Mucosa of stomach (tissue), 1 donor: Measurements from ENCODE around the gene TRNP1.
"Not testable (repeated sequence)": the region's sequence is repeated elsewhere in the genome, so short reads cannot be mapped to it uniquely, and the experiment has no call there.

ENCODE experiments used
- H3K27me3 ChIP-seq: one replicate; pipeline ENCODE4 v1.7.0; 2013; ENCODE audit warnings: mild to moderate bottlenecking, low read length; ENCODE audit not compliant: control insufficient read depth, insufficient read depth
- H3K36me3 ChIP-seq: one replicate; pipeline ENCODE4 v1.7.0; 2013; ENCODE audit warnings: low read length; ENCODE audit not compliant: control insufficient read depth, insufficient read depth
- H3K4me1 ChIP-seq: one replicate; pipeline ENCODE4 v1.7.0; 2013; ENCODE audit warnings: mild to moderate bottlenecking, low read length; ENCODE audit not compliant: control insufficient read depth, insufficient read depth
- H3K4me3 ChIP-seq: one replicate; pipeline ENCODE4 v1.7.0; 2013; ENCODE audit warnings: low read length
- H3K9ac ChIP-seq: one replicate; pipeline ENCODE4 v1.7.0; 2013; ENCODE audit warnings: mild to moderate bottlenecking, low read length, moderate library complexity
- H3K9me3 ChIP-seq: one replicate; pipeline ENCODE4 v1.7.0; 2013; ENCODE audit warnings: mild to moderate bottlenecking, low read length, moderate library complexity; ENCODE audit not compliant: control insufficient read depth
- donor health status: Pancreatic carcinoma.

The TRNP1 gene, protein sequence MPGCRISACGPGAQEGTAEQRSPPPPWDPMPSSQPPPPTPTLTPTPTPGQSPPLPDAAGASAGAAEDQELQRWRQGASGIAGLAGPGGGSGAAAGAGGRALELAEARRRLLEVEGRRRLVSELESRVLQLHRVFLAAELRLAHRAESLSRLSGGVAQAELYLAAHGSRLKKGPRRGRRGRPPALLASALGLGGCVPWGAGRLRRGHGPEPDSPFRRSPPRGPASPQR

DNA sequence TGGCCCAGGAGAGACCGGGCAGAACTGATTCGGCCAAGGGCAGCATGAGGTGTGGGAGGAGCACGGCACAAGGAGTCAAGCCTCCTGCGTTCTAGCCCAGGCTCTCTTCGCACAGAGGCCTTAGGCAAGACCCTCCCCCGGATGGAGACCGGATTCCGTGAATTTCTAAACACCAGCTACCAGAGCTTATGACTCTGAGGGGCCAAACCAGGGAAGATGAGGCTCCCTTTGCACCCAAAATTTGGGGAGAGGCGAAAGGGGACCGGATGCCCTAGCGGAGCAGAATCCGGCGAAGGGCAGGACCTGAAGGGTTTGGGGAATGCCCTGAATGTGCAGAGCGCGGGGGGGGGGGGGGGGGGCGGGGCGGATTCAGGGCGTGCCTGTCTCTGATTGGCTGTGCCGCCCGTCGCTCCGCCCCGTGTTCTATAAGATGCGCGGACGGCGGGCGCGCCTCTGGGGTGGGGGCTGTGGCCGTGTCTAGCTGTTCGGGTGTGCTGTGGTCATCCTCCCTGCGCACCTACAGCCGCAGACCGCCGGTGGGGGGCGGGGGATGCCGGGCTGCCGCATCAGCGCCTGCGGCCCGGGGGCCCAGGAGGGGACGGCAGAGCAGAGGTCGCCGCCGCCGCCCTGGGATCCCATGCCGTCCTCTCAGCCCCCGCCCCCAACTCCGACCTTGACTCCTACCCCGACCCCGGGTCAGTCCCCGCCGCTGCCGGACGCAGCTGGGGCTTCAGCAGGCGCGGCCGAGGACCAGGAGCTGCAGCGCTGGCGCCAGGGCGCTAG lies at the start of gene TRNP1:
Gene TRNP1 (plus strand): TSS at position 456 of the 783 bp plus-strand sequence. CDS start 95 bp downstream, at position 551.
- no peaks in the 10 kb centered on the region for H3K9me3 ChIP-seq
- H3K27me3 ChIP-seq, result no peaks in the 10 kb centered on the region
- peaks cover 45% of the 10 kb centered on the region for H3K4me1 ChIP-seq
- peak within 1 kb of the TSS; percentile 87 for H3K9ac ChIP-seq
- H3K4me3 ChIP-seq, result peak within 1 kb of the TSS; percentile 50
- peaks cover 19% of the 10 kb centered on the region for H3K36me3 ChIP-seq

DNA sequence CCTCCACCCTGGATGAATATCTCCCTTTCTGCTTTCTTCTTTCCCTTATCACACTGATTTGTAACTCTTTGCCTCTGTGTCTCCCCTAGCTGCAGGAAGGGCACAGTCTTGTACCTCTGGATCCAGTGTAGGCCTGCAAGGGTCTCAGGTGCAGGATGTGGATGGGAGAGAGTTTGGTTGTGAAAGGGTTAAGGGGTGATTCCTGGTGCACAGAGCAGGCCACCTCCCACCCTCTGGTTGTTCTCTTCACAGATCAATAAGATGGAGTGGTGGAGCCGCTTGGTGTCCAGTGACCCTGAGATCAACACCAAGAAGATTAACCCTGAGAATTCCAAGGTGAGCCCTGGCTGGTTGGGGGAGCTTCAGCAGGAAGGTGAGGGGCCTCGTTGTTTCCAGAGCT lies 48.4 kb upstream of the TRNP1 start:
- no peak overlapping the region for H3K4me3 ChIP-seq
- no peaks in the 10 kb centered on the region for H3K9me3 ChIP-seq
- H3K4me1 ChIP-seq, result peaks cover 2% of the 10 kb centered on the region
- H3K36me3 ChIP-seq, result peaks cover 15% of the 10 kb centered on the region
- H3K9ac ChIP-seq, result no peak overlapping the region
- no peaks in the 10 kb centered on the region for H3K27me3 ChIP-seq

DNA sequence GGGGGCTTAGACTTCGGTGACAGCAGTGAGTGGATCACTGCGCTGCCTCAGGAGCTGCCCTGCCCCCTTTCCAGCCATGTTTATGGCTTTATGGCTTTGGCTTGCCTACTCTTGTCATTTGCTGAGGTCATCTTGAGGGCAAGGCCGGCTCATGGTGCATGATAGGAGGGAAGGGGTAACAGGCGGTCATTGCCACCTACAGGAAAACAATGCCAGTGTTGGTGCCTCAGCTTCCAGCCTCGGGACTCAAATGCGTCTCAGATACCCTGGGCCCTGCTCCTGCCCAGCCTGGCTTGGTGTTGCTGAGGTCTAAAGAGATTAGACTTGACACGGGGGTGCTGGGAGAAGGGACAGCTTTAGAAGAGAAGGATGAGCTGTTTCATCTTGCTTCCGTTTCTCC lies 47.8 kb upstream of the TRNP1 start:
- Histone ChIP-seq H3K4me1 (peaks cover 8% of the 10 kb centered on the region), H3K4me3 (no peak overlapping the region), H3K9ac (no peak overlapping the region), H3K27me3 (no peaks in the 10 kb centered on the region), H3K36me3 (peaks cover 15% of the 10 kb centered on the region), H3K9me3 (no peaks in the 10 kb centered on the region)

DNA sequence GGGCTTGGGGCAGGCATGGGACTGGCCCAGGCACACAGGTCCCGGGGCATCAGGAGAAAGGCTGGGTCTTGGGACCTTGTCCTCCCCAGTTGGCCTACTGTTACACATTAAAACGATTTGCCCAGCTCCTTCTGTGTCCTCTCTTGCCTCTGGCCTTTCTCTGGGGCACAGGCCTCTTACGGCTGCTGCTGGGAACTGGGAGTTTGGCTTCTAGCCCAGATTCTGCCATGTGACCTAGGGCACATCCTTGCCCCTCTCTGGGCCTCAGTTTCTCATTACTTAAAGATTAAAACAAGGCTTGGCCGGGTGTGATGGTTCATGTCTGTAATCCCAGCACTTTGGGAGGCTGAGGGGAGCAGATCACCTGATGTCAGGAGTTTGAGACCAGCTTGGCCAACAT lies 47.2 kb upstream of the TRNP1 start:
- no peak overlapping the region for H3K4me3 ChIP-seq
- H3K4me1 ChIP-seq, result peaks cover 12% of the 10 kb centered on the region
- H3K36me3 ChIP-seq, result peaks cover 15% of the 10 kb centered on the region
- H3K9ac ChIP-seq, result no peak overlapping the region
- H3K27me3 ChIP-seq, result no peaks in the 10 kb centered on the region
- H3K9me3 ChIP-seq, result no peaks in the 10 kb centered on the region

DNA sequence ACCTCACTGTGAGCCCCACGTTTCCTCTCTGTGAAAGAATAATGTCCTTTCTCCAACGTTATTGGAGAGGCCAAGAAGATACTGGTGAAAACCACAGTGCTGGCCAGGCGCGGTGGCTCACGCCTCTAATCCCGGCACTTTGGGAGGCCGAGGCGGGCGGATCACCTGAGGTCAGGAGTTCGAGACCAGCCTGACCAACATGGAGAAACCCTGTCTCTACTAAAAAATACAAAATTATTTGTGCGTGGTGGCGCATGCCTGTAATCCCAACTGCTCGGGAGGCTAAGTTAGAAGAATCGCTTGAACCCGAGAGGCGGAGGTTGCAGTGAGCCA lies 44.8 kb upstream of the TRNP1 start:
- peaks cover 17% of the 10 kb centered on the region for H3K4me1 ChIP-seq
- H3K4me3 ChIP-seq, H3K9me3 ChIP-seq, H3K27me3 ChIP-seq, H3K9ac ChIP-seq, H3K36me3 ChIP-seq: not testable (repeated sequence)

DNA sequence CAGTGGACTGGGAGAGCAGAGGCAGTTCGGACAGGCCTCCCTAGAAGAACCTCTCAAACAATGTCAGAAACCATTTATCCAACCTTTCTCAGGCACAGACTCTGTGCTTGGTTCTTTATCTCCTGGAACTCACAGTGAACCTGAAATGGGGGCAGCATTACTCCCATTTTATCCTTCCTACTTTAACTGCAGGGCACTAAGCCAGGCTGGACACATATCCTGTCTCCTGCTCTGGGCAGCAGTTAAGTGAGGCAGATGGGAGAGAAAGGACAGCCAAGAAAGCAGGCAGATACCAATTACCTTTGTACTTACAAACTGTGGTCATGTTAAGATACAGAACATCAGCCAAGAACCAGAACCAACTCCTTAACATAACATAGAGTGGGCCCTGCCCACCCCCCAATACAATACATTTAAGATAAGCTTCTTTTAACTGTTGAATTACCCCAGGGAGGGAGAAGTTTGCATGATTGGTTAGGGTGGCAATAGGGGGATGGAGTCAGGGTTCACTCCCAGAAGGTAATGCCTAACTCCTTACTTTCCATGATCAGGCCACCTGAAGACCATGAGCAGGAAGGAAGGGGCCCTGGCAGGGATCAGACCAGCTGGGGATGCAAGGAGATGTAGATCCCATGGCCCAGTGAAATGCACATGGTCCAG lies 44.1 kb upstream of the TRNP1 start:
- Histone ChIP-seq H3K27me3 (no peaks in the 10 kb centered on the region), H3K9ac (no peak overlapping the region), H3K4me3 (no peak overlapping the region), H3K4me1 (peaks cover 17% of the 10 kb centered on the region), H3K36me3 (no peaks in the 10 kb centered on the region), H3K9me3 (no peaks in the 10 kb centered on the region)

DNA sequence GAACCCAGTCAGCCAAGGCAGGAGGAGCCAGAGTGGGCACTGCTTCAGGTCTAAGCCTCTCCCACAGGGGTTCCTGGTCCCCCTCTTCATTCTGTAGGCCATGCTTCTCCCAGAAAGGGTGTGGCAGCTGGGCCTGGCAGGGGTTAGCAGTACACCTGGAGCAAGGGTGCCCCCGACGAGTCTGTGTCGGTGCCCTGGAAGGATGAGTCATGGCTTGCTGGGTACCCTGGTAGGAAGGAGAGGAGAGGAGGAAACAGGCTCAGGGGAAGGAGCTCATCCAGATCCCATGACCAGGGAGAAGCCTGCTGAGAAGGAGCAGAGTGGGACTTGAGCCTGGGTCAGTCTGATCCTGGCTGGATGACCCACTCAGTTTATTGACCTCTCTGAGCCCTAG lies 43.6 kb upstream of the TRNP1 start:
- H3K36me3 ChIP-seq, result no peaks in the 10 kb centered on the region
- no peak overlapping the region for H3K4me3 ChIP-seq
- H3K9ac ChIP-seq, result no peak overlapping the region
- no peaks in the 10 kb centered on the region for H3K27me3 ChIP-seq
- no peaks in the 10 kb centered on the region for H3K9me3 ChIP-seq
- H3K4me1 ChIP-seq, result peaks cover 17% of the 10 kb centered on the region

DNA sequence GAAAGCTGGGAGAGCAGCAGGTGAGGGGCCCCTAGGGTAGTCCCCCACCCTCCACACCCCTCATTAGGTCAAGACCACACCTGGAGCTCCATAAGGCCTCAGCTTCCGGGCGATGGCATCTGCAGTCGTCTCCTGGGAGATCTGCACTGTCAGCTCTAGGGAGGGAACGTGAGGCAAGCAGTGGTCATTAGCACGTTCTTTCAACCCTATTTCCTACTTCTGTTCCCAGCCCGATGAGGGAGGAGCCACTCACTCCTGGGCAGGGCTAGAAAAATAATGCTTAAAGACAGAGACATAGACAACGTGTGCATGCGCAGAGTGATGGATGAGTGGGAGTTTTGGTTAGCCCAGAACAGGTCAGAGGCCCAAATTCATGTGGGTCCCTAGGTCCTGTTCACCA lies 42.9 kb upstream of the TRNP1 start:
- H3K4me1 ChIP-seq, result peaks cover 17% of the 10 kb centered on the region
- H3K27me3 ChIP-seq, result no peaks in the 10 kb centered on the region
- no peak overlapping the region for H3K9ac ChIP-seq
- no peaks in the 10 kb centered on the region for H3K36me3 ChIP-seq
- no peak overlapping the region for H3K4me3 ChIP-seq
- H3K9me3 ChIP-seq, result no peaks in the 10 kb centered on the region

DNA sequence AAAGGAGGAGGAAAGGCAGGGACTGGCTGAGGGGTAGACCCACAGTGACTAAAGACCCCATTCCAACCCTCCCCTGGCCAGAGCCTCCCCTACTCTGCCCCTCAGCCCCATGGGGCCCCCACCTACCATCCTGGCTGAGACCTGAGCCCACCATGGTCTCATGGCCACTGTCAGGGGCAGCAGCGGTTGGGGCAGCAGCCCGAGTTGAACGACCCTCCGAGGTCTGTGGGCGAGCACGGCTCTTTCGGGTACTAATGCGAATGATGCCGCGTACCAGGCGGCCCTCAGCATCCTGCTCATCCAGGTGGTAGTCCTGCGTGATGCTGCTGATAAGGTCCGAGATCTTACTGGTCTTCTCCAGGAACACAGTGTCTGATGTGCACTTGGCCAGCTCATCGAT lies 42.3 kb upstream of the TRNP1 start:
- Histone ChIP-seq H3K4me3 (no peak overlapping the region), H3K9ac (no peak overlapping the region), H3K4me1 (peaks cover 17% of the 10 kb centered on the region), H3K27me3 (no peaks in the 10 kb centered on the region), H3K36me3 (no peaks in the 10 kb centered on the region), H3K9me3 (no peaks in the 10 kb centered on the region)

DNA sequence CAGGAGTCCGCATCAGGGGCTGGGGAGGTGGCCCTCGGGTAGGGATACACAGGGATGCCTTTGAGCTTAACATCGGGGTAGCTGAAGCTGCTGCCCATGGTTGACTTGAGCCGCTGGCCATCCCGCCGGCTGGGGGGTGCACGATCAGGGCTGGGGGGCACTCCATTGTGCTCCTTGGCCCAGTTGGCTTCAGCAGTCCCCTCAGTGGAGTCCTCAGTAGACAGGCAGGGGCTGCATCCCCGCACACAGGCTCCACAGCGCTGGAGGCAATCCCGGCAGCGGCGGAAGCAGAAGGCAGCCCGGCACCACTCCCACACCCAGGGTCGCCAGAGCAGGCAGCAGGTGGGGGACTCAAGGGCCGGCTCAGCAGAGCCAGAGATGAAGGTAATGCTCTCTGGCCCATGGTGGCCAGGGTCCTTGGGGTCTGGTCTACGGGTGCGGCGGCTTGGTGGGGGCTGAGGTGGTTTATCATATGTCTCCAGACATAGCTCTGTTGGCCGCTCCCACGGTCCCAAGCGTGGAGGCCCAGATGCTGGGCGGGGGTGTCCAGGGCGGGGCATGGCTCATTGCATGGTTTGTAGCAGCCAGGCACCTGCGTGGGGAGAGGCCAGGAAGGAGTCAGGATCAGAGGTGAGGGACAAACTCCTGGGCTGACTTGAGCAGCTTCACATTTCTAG lies 41.5 kb upstream of the TRNP1 start:
- H3K9ac ChIP-seq, result no peak overlapping the region
- peaks cover 17% of the 10 kb centered on the region for H3K4me1 ChIP-seq
- H3K27me3 ChIP-seq, result no peaks in the 10 kb centered on the region
- H3K36me3 ChIP-seq, result no peaks in the 10 kb centered on the region
- H3K4me3 ChIP-seq, result no peak overlapping the region
- H3K9me3 ChIP-seq, result no peaks in the 10 kb centered on the region

DNA sequence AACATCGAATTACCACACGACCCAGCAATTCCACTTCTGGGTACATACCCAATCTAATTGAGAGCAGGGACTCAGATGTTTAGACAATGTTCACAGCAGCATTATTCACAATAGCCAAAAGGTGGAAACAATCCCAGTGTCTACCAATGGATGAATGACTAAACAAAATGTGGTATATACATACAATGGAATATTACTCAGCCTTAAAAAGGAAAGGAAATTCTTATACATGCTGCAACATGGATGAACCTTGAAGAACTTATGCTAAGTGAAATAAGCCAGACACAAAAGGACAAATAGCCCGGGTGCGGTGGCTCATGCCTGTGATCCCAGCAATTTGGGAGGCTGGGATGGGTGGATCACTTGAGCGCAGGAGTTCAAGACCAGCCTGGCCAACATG lies 40.1 kb upstream of the TRNP1 start:
- Histone ChIP-seq H3K27me3 (no peaks in the 10 kb centered on the region), H3K4me1 (peaks cover 17% of the 10 kb centered on the region), H3K9ac (no peak overlapping the region), H3K4me3 (no peak overlapping the region), H3K36me3 (no peaks in the 10 kb centered on the region), H3K9me3 (no peaks in the 10 kb centered on the region)

DNA sequence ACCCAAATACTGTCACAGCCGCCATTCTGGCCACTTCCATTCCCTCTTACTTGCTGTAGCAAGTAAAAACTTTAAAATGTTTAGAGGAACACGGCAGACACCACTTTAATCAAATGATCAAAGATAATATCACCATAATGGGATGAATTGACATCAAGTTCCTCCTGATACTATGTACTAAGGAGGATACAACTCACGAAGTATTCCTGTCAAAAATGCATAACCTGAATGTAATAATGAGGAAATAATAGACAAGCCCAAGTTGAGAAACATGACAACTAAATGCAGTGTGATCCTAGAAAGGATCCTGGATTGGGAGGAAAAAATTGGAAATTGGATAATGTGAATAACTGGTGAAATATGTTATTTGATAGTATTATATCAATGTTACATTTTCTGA lies 37.2 kb upstream of the TRNP1 start:
- Histone ChIP-seq H3K9ac (no peak overlapping the region), H3K27me3 (peaks cover 14% of the 10 kb centered on the region), H3K9me3 (no peaks in the 10 kb centered on the region), H3K4me3 (no peak overlapping the region), H3K4me1 (peaks cover 19% of the 10 kb centered on the region), H3K36me3 (no peaks in the 10 kb centered on the region)
